SK-N-MC (cell line): ENCODE results near the gene JMJD7.

Experiments
- EZH2 ChIP-seq: fragments of 200-600 bp; sonication (generic); IDR thresholded peaks from one replicate; pipeline ENCODE4 v1.6.1; 2017; ENCODE audit warnings: antibody characterized with exemption
- FOXP2 ChIP-seq: optimal IDR thresholded peaks from 2 replicates; pipeline ENCODE3; 2011; ENCODE audit warnings: mild to moderate bottlenecking, moderate library complexity; ENCODE audit not compliant: insufficient read depth; ENCODE audit errors: extremely low read length, control extremely low read depth
- POLR2AphosphoS5 ChIP-seq: IDR thresholded peaks from 2 replicates; pipeline ENCODE4 v1.6.1; 2012; ENCODE audit warnings: mild to moderate bottlenecking, low read depth, low read length, borderline replicate concordance

GRCh38 chr15:41844814-41845213, 16.9 kb downstream of the JMJD7 start:
- no peak for TF ChIP-seq POLR2AphosphoS5
- TF ChIP-seq EZH2 = no peak
- no peak for TF ChIP-seq FOXP2
